ENCODE data around the gene SCN9A. TPM values are rescaled to one million over a fixed set of nuclear protein-coding genes. Genes with fewer than 3 reads are reported as not detected.

Gene SCN9A
- total and polyA plus RNA-seq, 2 of the 8 experiments (the other 6 are each of a cell fraction or from before 2014, with no cell fraction given) = 1.6 to 6.2 TPM

- Histone ChIP-seq H2BK120ac (replicated peaks; ENCODE audit: low read depth, low read length) (no peak overlapping the region), H3K79me2 (ENCODE audit: control insufficient read depth in 1 of 2, insufficient read depth in 2 of 2, low read length in 2 of 2) (no peaks in the 10 kb centered on the region), H4K91ac (replicated peaks; ENCODE audit: insufficient read length, low read length) (no peak overlapping the region), H3K56ac (replicated peaks; ENCODE audit: insufficient read length, low read depth, low read length) (no peak overlapping the region), H3K79me1 (ENCODE audit: low read depth, low read length) (no peaks in the 10 kb centered on the region), H3K4me2 (ENCODE audit: insufficient read depth in 1 of 2, low read depth in 2 of 2, low read length in 2 of 2) (no peak overlapping the region), H3K9ac (replicated peaks in 1 of 4; ENCODE audit: extremely low read depth in 1 of 4, low read depth in 3 of 4, low read length in 3 of 4) (no peak overlapping the region), H3K9me3 (ENCODE audit: insufficient read depth in 2 of 2, low read depth in 1 of 2, low read length in 1 of 2) (no peaks in the 10 kb centered on the region), H3K36me3 (ENCODE audit: control insufficient read depth in 2 of 4, insufficient read depth in 4 of 4, low read length in 3 of 4) (no peaks in the 10 kb centered on the region), H2BK12ac (ENCODE audit: low read depth, low read length) (no peak overlapping the region), H4K8ac (ENCODE audit: extremely low read depth, insufficient read depth, low read length) (no peak overlapping the region), H3K4ac (replicated peaks; ENCODE audit: insufficient read length, low read depth, low read length) (no peak overlapping the region), H2AFZ (ENCODE audit: low read length) (peak overlapping the region; percentile 86), H3K18ac (ENCODE audit: extremely low read depth, low read length) (no peak overlapping the region), H2BK20ac (ENCODE audit: low read length) (no peak overlapping the region), H3K4me3 (ENCODE audit: extremely low read depth in 1 of 4, insufficient read depth in 2 of 4, low read depth in 3 of 4, low read length in 4 of 4) (no peak overlapping the region), H3K27ac (ENCODE audit: low read depth, low read length) (no peak overlapping the region), H3K23ac (ENCODE audit: insufficient read length) (no peak overlapping the region), H3K14ac (ENCODE audit: insufficient read length) (no peak overlapping the region), H3K27me3 (replicated peaks in 1 of 4; ENCODE audit: control insufficient read depth in 3 of 4, extremely low read depth in 1 of 4, insufficient read depth in 3 of 4, low read length in 3 of 4) (no peaks in the 10 kb centered on the region), H2BK15ac (ENCODE audit: low read length) (no peak overlapping the region), H3K4me1 (replicated peaks in 1 of 4; ENCODE audit: control insufficient read depth in 3 of 4, insufficient read depth in 4 of 4, low read length in 3 of 4) (no peaks in the 10 kb centered on the region), H4K5ac (ENCODE audit: insufficient read length, low read depth, low read length) (no peak overlapping the region), H3K23me2 (ENCODE audit: low read depth, low read length) (no peaks in the 10 kb centered on the region), H4K20me1 (replicated peaks in 1 of 2; ENCODE audit: control insufficient read depth in 1 of 2, insufficient read depth in 2 of 2, low read length in 2 of 2) (no peaks in the 10 kb centered on the region), H2AK5ac (ENCODE audit: low read depth, low read length) (no peak overlapping the region), H2BK5ac (ENCODE audit: low read depth, low read length) (no peak overlapping the region)
- ChIA-PET POLR2A (ENCODE audit: partially characterized antibody) (no interaction called here), CTCF (ENCODE audit: partially characterized antibody) (interaction anchor here (1.0 kb wide), 1 partner anchor 108 kb away, joined by 3 read pairs; no protein-coding TSS in a partner anchor)
- WGBS, 2 experiments (ENCODE audit: extremely low coverage in 1 of 2, insufficient coverage in 1 of 2, insufficient read length in 1 of 2, insufficient replicate concordance in 2 of 2, low coverage in 1 of 2, low lambda C conversion rate in 2 of 2, missing lambda C conversion rate in 1 of 2) = 46% methylated on average over 2 of the region's 2 CpGs; no CpG with 5 or more reads in 1 of the 2 experiments
- DNase-seq (ENCODE audit: low read depth in 1 of 2, low spot score in 2 of 2) (no peak), FAIRE-seq (no peak)
- TF ChIP-seq CBX5 (IDR thresholded peaks at IDR 0.05; ENCODE audit: low read depth, low read length) (no peak), CBX8 (IDR thresholded peaks at IDR 0.05; ENCODE audit: borderline replicate concordance, low read depth, low read length) (no peak), CHD1 (IDR thresholded peaks at IDR 0.05; ENCODE audit: low read depth, low read length) (no peak)
Observed at GRCh38 chr2:166167449-166167848, 208.3 kb downstream of the SCN9A start.

All from H1 (cell line).